ENCODE data around the gene EFNA1. TPM values are rescaled to one million over a fixed set of nuclear protein-coding genes. Genes with fewer than 3 reads are reported as not detected.

The EFNA1 gene
- total and polyA plus RNA-seq, 8 donors: 19.5 to 91.7 (median 37.7) TPM

DNA sequence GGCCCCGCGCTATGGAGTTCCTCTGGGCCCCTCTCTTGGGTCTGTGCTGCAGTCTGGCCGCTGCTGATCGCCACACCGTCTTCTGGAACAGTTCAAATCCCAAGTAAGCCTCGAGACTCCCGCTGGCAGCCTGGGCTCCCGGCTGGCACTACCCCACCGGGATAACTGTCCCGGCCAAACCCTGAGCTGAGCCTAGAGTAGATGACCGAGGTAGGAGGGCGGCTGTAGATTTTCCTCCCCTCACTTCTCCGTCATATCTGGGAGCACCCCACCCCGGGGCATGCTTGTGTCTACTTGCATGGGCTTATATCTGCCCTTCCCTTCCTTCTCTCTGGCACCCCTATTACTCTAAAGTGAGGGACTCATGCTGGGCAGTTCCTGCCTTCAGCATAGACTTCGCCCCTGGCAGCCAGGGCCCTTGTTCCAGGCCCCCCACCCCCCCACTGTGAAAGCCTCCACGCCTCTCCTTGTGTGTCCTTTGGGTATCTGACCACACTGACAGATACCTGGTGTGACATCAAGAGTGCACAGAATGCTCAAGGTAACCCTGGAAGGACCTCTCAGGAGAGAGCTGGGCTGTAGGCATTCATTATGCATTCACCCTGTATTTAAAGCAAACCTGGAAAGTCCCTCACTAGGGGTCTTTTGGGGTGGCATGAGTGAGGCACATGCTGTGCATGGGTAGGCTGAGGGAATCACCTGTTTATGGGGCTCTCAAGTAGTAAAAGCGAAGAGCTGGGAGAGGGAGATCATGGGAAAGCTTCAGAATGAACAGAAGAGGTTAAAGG is 485 bp downstream of the EFNA1 start:
- no peak for ATAC-seq
- H3K27me3 ChIP-seq: no peaks in the 10 kb centered on the region
- H3K27ac ChIP-seq: peak overlapping the region; percentile 79 to 95 (median 94)
- no peak for FAIRE-seq
- no peaks in the 10 kb centered on the region for H3K9me3 ChIP-seq
- TF ChIP-seq, protein P1, sequence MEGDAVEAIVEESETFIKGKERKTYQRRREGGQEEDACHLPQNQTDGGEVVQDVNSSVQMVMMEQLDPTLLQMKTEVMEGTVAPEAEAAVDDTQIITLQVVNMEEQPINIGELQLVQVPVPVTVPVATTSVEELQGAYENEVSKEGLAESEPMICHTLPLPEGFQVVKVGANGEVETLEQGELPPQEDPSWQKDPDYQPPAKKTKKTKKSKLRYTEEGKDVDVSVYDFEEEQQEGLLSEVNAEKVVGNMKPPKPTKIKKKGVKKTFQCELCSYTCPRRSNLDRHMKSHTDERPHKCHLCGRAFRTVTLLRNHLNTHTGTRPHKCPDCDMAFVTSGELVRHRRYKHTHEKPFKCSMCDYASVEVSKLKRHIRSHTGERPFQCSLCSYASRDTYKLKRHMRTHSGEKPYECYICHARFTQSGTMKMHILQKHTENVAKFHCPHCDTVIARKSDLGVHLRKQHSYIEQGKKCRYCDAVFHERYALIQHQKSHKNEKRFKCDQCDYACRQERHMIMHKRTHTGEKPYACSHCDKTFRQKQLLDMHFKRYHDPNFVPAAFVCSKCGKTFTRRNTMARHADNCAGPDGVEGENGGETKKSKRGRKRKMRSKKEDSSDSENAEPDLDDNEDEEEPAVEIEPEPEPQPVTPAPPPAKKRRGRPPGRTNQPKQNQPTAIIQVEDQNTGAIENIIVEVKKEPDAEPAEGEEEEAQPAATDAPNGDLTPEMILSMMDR (IDR thresholded peaks at IDR 0.05): no peak
- peak overlapping the region; percentile 70 to 93 (median 81) for H3K4me3 ChIP-seq
- DNase-seq: peak in 1 of 6 donors; percentile 31
- peaks cover 9 to 21% (median 14%) of the 10 kb centered on the region in 3 donors for H3K4me1 ChIP-seq
- WGBS, 2 donors: 1 to 3% methylated on average over 17 of the region's 17 CpGs
- intact Hi-C loops (cut with DNase I): no loop called here
- peaks cover 0 to 17% (median 12%) of the 10 kb centered on the region in 3 donors for H3K36me3 ChIP-seq

DNA sequence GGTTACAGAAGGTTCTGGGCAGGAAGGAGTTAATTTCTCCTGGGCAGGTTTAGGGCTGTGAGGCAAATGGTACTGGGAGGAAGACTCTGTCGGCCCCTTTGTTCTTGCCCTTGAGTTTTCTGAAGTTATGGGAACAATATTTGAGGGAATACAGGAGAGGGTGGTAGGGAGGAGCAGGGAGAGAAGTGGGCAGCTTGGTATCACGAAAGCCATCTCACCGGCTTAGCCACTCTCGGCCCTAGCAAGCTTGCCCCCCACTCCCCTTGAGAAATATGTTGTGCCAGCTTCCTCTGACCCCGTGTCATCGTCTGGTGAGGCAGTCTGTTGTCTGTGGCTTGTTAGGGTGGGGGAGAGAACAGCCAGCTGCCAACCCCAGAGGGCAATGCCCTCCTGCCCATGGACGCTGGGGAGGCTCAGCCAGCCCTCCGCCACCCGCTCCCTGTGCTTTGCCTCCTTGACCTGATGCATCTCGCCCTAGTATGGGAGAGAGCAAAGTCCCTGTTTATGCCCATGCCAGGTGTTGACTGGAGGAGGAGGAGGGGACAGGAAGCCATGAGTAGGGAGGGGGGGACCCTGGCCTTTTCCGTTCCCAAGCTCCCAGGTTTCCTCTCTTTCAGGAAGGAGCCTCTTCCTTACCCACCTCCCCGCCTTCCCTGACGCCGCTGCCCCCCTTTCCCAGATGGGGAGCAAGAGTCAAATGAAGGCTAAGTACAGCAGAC is 1.2 kb downstream of the EFNA1 start:
- peak overlapping the region; percentile 70 to 93 (median 81) for H3K4me3 ChIP-seq
- TF ChIP-seq, protein P1 (IDR thresholded peaks at IDR 0.05): no peak
- FAIRE-seq (no peak), ATAC-seq (peak; percentile 44 to 61 (median 47)), DNase-seq (peak in 5 of 6 donors; percentile 70 to 77 (median 74))
- intact Hi-C loops (cut with DNase I): no loop called here
- H3K36me3 ChIP-seq: peaks cover 0 to 25% (median 16%) of the 10 kb centered on the region in 3 donors
- 1 to 8% methylated on average over 14 of the region's 14 CpGs for WGBS, 2 donors
- H3K27ac ChIP-seq: peak overlapping the region; percentile 79 to 95 (median 94)
- H3K9me3 ChIP-seq: no peaks in the 10 kb centered on the region
- H3K27me3 ChIP-seq: no peaks in the 10 kb centered on the region
- H3K4me1 ChIP-seq: peaks cover 16 to 28% (median 22%) of the 10 kb centered on the region in 3 donors

DNA sequence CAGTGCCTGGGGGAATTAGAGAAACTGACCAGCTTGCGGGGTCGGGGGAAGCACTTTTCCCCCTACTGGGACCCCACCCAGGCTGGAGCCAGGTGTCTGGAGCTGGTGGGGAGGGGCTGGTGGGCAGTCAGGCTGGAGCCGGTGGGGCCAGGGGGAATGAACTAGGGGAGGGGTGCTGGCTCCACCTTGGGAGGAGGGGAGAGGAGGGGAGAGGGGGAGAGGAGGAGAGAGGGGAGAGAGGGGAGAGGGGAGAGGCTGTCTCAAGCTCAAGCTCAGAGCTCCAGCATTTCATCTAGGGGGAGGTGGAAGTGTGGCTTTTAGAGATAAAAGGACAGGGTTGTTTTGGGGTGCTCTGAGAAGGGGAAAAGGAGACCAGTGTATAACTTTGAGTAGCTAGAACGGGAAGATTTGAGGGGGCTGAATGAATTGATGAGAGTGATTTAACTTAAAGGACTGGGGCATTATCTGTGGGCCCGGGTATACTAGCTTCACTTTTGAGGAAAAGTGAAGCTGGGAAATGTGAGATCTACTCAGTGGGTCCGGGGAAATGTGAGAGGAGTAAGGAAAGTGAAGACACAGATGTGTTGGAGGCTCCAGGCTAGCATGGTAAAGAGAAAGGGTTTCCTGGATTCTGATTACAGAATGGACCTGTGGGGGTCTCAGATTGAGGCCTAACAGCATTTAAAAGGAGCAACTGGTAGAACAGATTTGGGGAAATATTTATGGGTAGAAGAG is 2.8 kb downstream of the EFNA1 start:
- Histone ChIP-seq H3K4me1 (peaks cover 28 to 42% (median 29%) of the 10 kb centered on the region in 3 donors), H3K9me3 (no peaks in the 10 kb centered on the region), H3K27me3 (no peaks in the 10 kb centered on the region), H3K27ac (peak overlapping the region; percentile 79 to 95 (median 94)), H3K4me3 (peak overlapping the region; percentile 23 to 93 (median 81)), H3K36me3 (peaks cover 0 to 31% (median 19%) of the 10 kb centered on the region in 3 donors)
- ATAC-seq: no peak
- intact Hi-C loops (cut with DNase I): no loop called here
- TF ChIP-seq, protein P1 (IDR thresholded peaks at IDR 0.05): no peak
- FAIRE-seq: no peak
- WGBS, 2 donors: 20 to 22% methylated on average over 6 of the region's 6 CpGs
- DNase-seq: peak in 2 of 6 donors; percentile 23 to 27

DNA sequence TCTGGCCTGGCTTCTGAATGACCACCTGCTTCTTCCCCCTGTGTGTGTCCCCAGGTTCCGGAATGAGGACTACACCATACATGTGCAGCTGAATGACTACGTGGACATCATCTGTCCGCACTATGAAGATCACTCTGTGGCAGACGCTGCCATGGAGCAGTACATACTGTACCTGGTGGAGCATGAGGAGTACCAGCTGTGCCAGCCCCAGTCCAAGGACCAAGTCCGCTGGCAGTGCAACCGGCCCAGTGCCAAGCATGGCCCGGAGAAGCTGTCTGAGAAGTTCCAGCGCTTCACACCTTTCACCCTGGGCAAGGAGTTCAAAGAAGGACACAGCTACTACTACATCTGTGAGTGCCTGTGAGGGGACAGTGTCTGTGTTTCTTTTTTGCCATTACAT is 3.6 kb downstream of the EFNA1 start:
- peak overlapping the region in 2 of 4 donors; percentile 89 to 93 for H3K4me3 ChIP-seq
- no peaks in the 10 kb centered on the region for H3K9me3 ChIP-seq
- FAIRE-seq: no peak
- H3K4me1 ChIP-seq: peaks cover 28 to 42% (median 29%) of the 10 kb centered on the region in 3 donors
- intact Hi-C loops (cut with DNase I): no loop called here
- H3K36me3 ChIP-seq: peaks cover 0 to 31% (median 19%) of the 10 kb centered on the region in 3 donors
- DNase-seq: peak; percentile 62 to 88 (median 74)
- H3K27me3 ChIP-seq: no peaks in the 10 kb centered on the region
- peak overlapping the region; percentile 17 to 95 (median 94) for H3K27ac ChIP-seq
- no peak for ATAC-seq
- TF ChIP-seq, protein P1 (IDR thresholded peaks at IDR 0.05): no peak
- 25 to 31% methylated on average over 8 of the region's 8 CpGs for WGBS, 2 donors
